Measurements from ENCODE around the gene IQSEC3.

The IQSEC3 gene

DNA sequence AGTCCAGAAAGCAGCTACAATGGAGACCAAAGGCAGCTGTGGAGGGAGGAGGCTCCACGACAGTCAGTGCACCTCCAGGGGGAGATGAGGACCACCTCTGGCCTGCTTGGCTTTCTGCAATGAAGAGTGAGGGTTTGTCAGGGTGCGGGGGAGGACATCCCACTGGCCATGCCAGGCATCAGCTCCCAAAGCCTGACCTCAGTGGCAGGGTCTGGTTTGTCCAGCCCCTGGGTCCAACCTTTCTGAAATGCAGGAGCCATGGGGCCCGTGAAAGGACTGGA is 112.2 kb downstream of the IQSEC3 start:
- no peaks in the 10 kb centered on the region for H3K4me1 ChIP-seq (ENCODE audit: control insufficient read depth, low read depth, low read length)
- no peak overlapping the region for H2BK15ac ChIP-seq (replicated peaks; ENCODE audit: low read depth)
- no peak overlapping the region for H4K5ac ChIP-seq (ENCODE audit: low read length)
- no peak overlapping the region for H3K23ac ChIP-seq (ENCODE audit: low read length)
- H3K79me2 ChIP-seq (ENCODE audit: control insufficient read depth, insufficient read depth, low read length), result no peaks in the 10 kb centered on the region
- H3K4me2 ChIP-seq (ENCODE audit: low read length), result no peak overlapping the region
- H3K4ac ChIP-seq (ENCODE audit: low read depth, low read length), result no peak overlapping the region
- H2AK5ac ChIP-seq (ENCODE audit: low read length), result no peak overlapping the region
- no peak overlapping the region for H3K27ac ChIP-seq (ENCODE audit: low read depth, low read length)
- no peak overlapping the region for H2BK5ac ChIP-seq (ENCODE audit: low read length)
- DNase-seq, result peak; percentile 17
- H3K27me3 ChIP-seq (ENCODE audit: insufficient read depth, low read length, poor library complexity), result no peaks in the 10 kb centered on the region
- no peak overlapping the region for H4K8ac ChIP-seq (ENCODE audit: low read depth, low read length)
- H3K9ac ChIP-seq (ENCODE audit: low read length), result no peak overlapping the region
- no peak overlapping the region for H2BK120ac ChIP-seq (ENCODE audit: low read depth, low read length)
- no peaks in the 10 kb centered on the region for H3K79me1 ChIP-seq (ENCODE audit: low read length)
- H3K36me3 ChIP-seq (ENCODE audit: control insufficient read depth, insufficient read depth, low read length), result no peaks in the 10 kb centered on the region
- H3K4me3 ChIP-seq (ENCODE audit: low read length), result no peak overlapping the region
- WGBS (ENCODE audit: extremely low coverage, insufficient coverage, low lambda C conversion rate), result no CpG with 5 or more reads among the region's 3 CpGs
- no peak overlapping the region for H3K56ac ChIP-seq (ENCODE audit: low read length)
- H3K18ac ChIP-seq (ENCODE audit: low read length), result no peak overlapping the region

GRCh38 chr12:179131-179884 is 112.7 kb downstream of the IQSEC3 start:
- H2AK5ac ChIP-seq (ENCODE audit: low read length), result no peak overlapping the region
- no peaks in the 10 kb centered on the region for H3K4me1 ChIP-seq (ENCODE audit: control insufficient read depth, low read depth, low read length)
- H3K4me3 ChIP-seq (ENCODE audit: low read length), result no peak overlapping the region
- H4K5ac ChIP-seq (ENCODE audit: low read length), result no peak overlapping the region
- H3K18ac ChIP-seq (ENCODE audit: low read length), result no peak overlapping the region
- WGBS (ENCODE audit: extremely low coverage, insufficient coverage, low lambda C conversion rate), result no CpG with 5 or more reads among the region's 11 CpGs
- H3K4me2 ChIP-seq (ENCODE audit: low read length), result no peak overlapping the region
- H3K36me3 ChIP-seq (ENCODE audit: control insufficient read depth, insufficient read depth, low read length), result no peaks in the 10 kb centered on the region
- no peak overlapping the region for H3K27ac ChIP-seq (ENCODE audit: low read depth, low read length)
- no peaks in the 10 kb centered on the region for H3K79me1 ChIP-seq (ENCODE audit: low read length)
- H3K9ac ChIP-seq (ENCODE audit: low read length), result no peak overlapping the region
- no peak overlapping the region for H2BK15ac ChIP-seq (replicated peaks; ENCODE audit: low read depth)
- H4K8ac ChIP-seq (ENCODE audit: low read depth, low read length), result no peak overlapping the region
- no peak overlapping the region for H3K4ac ChIP-seq (ENCODE audit: low read depth, low read length)
- DNase-seq, result peak; percentile 17
- no peak overlapping the region for H3K56ac ChIP-seq (ENCODE audit: low read length)
- no peak overlapping the region for H3K23ac ChIP-seq (ENCODE audit: low read length)
- no peak overlapping the region for H2BK120ac ChIP-seq (ENCODE audit: low read depth, low read length)
- H3K27me3 ChIP-seq (ENCODE audit: insufficient read depth, low read length, poor library complexity), result no peaks in the 10 kb centered on the region
- H3K79me2 ChIP-seq (ENCODE audit: control insufficient read depth, insufficient read depth, low read length), result no peaks in the 10 kb centered on the region
- H2BK5ac ChIP-seq (ENCODE audit: low read length), result no peak overlapping the region

- Histone ChIP-seq H3K36me3 (ENCODE audit: control insufficient read depth, insufficient read depth, low read length) (no peaks in the 10 kb centered on the region), H3K4me3 (ENCODE audit: low read length) (no peak overlapping the region), H2BK15ac (replicated peaks; ENCODE audit: low read depth) (no peak overlapping the region), H3K79me1 (ENCODE audit: low read length) (no peaks in the 10 kb centered on the region), H2BK120ac (ENCODE audit: low read depth, low read length) (no peak overlapping the region), H3K4me1 (ENCODE audit: control insufficient read depth, low read depth, low read length) (no peaks in the 10 kb centered on the region), H3K18ac (ENCODE audit: low read length) (no peak overlapping the region), H3K79me2 (ENCODE audit: control insufficient read depth, insufficient read depth, low read length) (no peaks in the 10 kb centered on the region), H3K56ac (ENCODE audit: low read length) (no peak overlapping the region), H2BK5ac (ENCODE audit: low read length) (no peak overlapping the region), H3K4me2 (ENCODE audit: low read length) (no peak overlapping the region), H3K27me3 (ENCODE audit: insufficient read depth, low read length, poor library complexity) (no peaks in the 10 kb centered on the region), H4K5ac (ENCODE audit: low read length) (no peak overlapping the region), H3K23ac (ENCODE audit: low read length) (no peak overlapping the region), H3K9ac (ENCODE audit: low read length) (no peak overlapping the region), H2AK5ac (ENCODE audit: low read length) (no peak overlapping the region), H3K27ac (ENCODE audit: low read depth, low read length) (no peak overlapping the region), H4K8ac (ENCODE audit: low read depth, low read length) (no peak overlapping the region), H3K4ac (ENCODE audit: low read depth, low read length) (no peak overlapping the region)
- no peak for DNase-seq
- no CpG with 5 or more reads among the region's 5 CpGs for WGBS (ENCODE audit: extremely low coverage, insufficient coverage, low lambda C conversion rate)
Observed at GRCh38 chr12:179885-180284, 113.3 kb downstream of the IQSEC3 start.

DNA sequence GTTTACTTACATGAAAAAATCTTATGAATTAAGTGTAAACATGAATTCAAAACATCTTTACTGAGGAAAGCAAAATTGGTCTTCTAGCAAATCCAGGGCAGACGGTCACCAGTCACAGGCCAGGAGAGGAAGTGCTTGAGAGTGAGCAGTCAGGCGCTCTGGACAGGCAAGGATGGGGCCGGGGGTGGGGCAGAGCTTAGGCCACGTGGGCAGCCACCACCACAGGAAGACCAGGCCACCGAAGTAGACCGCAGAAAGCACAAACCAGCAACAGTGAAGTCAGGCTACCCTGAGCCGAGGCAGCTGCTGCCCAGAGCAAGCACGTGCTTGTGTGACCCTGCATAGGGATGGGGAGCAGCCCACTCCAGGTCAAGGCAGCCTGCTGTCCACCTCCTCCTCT is 113.9 kb downstream of the IQSEC3 start:
- Histone ChIP-seq H3K18ac (ENCODE audit: low read length) (no peak overlapping the region), H3K27ac (ENCODE audit: low read depth, low read length) (no peak overlapping the region), H3K4me3 (ENCODE audit: low read length) (no peak overlapping the region)

DNA sequence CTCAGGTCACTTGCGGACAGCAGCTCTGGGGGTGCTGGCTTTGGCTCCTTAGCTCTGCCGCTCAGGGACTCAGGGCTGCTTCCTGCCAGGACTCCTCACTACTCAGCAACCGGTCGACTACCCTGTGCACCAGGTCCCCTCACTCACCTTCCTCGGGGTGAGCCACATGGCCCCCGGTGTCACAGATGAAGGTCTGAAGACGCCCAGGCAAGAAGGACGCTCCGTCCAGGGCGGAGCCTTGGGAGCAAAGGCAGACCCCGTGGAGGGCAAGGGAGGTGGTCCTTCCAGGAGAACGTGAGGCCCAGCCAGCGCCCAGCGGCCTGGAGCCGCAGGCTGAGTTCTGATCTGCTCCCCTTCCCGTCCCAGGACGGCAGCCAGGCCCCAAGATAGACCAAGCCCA is 115.4 kb downstream of the IQSEC3 start:
- Histone ChIP-seq H2BK15ac (replicated peaks; ENCODE audit: low read depth) (no peak overlapping the region), H3K9ac (ENCODE audit: low read length) (no peak overlapping the region), H3K4ac (ENCODE audit: low read depth, low read length) (no peak overlapping the region), H2BK120ac (ENCODE audit: low read depth, low read length) (no peak overlapping the region), H3K79me2 (ENCODE audit: control insufficient read depth, insufficient read depth, low read length) (no peaks in the 10 kb centered on the region), H3K4me2 (ENCODE audit: low read length) (no peak overlapping the region), H3K18ac (ENCODE audit: low read length) (no peak overlapping the region), H3K23ac (ENCODE audit: low read length) (no peak overlapping the region), H2BK5ac (ENCODE audit: low read length) (no peak overlapping the region), H3K4me3 (ENCODE audit: low read length) (no peak overlapping the region), H4K8ac (ENCODE audit: low read depth, low read length) (no peak overlapping the region), H3K27ac (ENCODE audit: low read depth, low read length) (no peak overlapping the region), H3K79me1 (ENCODE audit: low read length) (no peaks in the 10 kb centered on the region), H3K27me3 (ENCODE audit: insufficient read depth, low read length, poor library complexity) (no peaks in the 10 kb centered on the region), H3K4me1 (ENCODE audit: control insufficient read depth, low read depth, low read length) (no peaks in the 10 kb centered on the region), H4K5ac (ENCODE audit: low read length) (no peak overlapping the region), H2AK5ac (ENCODE audit: low read length) (no peak overlapping the region), H3K36me3 (ENCODE audit: control insufficient read depth, insufficient read depth, low read length) (no peaks in the 10 kb centered on the region), H3K56ac (ENCODE audit: low read length) (no peak overlapping the region)
- no CpG with 5 or more reads among the region's 17 CpGs for WGBS (ENCODE audit: extremely low coverage, insufficient coverage, low lambda C conversion rate)
- DNase-seq, result no peak

More for the DNA sequence above, 113.9 kb downstream of the IQSEC3 start:
- Histone ChIP-seq H2BK5ac (ENCODE audit: low read length) (no peak overlapping the region), H3K27me3 (ENCODE audit: insufficient read depth, low read length, poor library complexity) (no peaks in the 10 kb centered on the region), H3K36me3 (ENCODE audit: control insufficient read depth, insufficient read depth, low read length) (no peaks in the 10 kb centered on the region), H4K8ac (ENCODE audit: low read depth, low read length) (no peak overlapping the region), H3K4me1 (ENCODE audit: control insufficient read depth, low read depth, low read length) (no peaks in the 10 kb centered on the region), H2BK15ac (replicated peaks; ENCODE audit: low read depth) (no peak overlapping the region), H3K79me1 (ENCODE audit: low read length) (no peaks in the 10 kb centered on the region), H3K4ac (ENCODE audit: low read depth, low read length) (no peak overlapping the region), H3K4me2 (ENCODE audit: low read length) (no peak overlapping the region), H3K23ac (ENCODE audit: low read length) (no peak overlapping the region), H3K9ac (ENCODE audit: low read length) (no peak overlapping the region), H3K56ac (ENCODE audit: low read length) (no peak overlapping the region), H4K5ac (ENCODE audit: low read length) (no peak overlapping the region), H3K79me2 (ENCODE audit: control insufficient read depth, insufficient read depth, low read length) (no peaks in the 10 kb centered on the region), H2BK120ac (ENCODE audit: low read depth, low read length) (no peak overlapping the region), H2AK5ac (ENCODE audit: low read length) (no peak overlapping the region)
- no peak for DNase-seq
- no CpG with 5 or more reads among the region's 8 CpGs for WGBS (ENCODE audit: extremely low coverage, insufficient coverage, low lambda C conversion rate)

GRCh38 chr12:182381-182892 is 115.9 kb downstream of the IQSEC3 start:
- Histone ChIP-seq H2BK15ac (replicated peaks; ENCODE audit: low read depth) (no peak overlapping the region), H4K8ac (ENCODE audit: low read depth, low read length) (no peak overlapping the region), H2BK5ac (ENCODE audit: low read length) (no peak overlapping the region), H3K36me3 (ENCODE audit: control insufficient read depth, insufficient read depth, low read length) (no peaks in the 10 kb centered on the region), H3K27me3 (ENCODE audit: insufficient read depth, low read length, poor library complexity) (no peaks in the 10 kb centered on the region), H3K23ac (ENCODE audit: low read length) (no peak overlapping the region), H3K4me1 (ENCODE audit: control insufficient read depth, low read depth, low read length) (no peaks in the 10 kb centered on the region), H3K79me1 (ENCODE audit: low read length) (no peaks in the 10 kb centered on the region), H3K4me2 (ENCODE audit: low read length) (no peak overlapping the region), H3K4ac (ENCODE audit: low read depth, low read length) (no peak overlapping the region), H2AK5ac (ENCODE audit: low read length) (no peak overlapping the region), H3K79me2 (ENCODE audit: control insufficient read depth, insufficient read depth, low read length) (no peaks in the 10 kb centered on the region), H3K9ac (ENCODE audit: low read length) (no peak overlapping the region), H3K18ac (ENCODE audit: low read length) (no peak overlapping the region), H2BK120ac (ENCODE audit: low read depth, low read length) (no peak overlapping the region), H3K4me3 (ENCODE audit: low read length) (no peak overlapping the region), H3K27ac (ENCODE audit: low read depth, low read length) (no peak overlapping the region), H4K5ac (ENCODE audit: low read length) (no peak overlapping the region), H3K56ac (ENCODE audit: low read length) (no peak overlapping the region)
- no peak for DNase-seq
- no CpG with 5 or more reads among the region's 10 CpGs for WGBS (ENCODE audit: extremely low coverage, insufficient coverage, low lambda C conversion rate)
